NCI-H69 (cell line): ENCODE data around the gene CHAF1B.

ENCODE experiments used
- DNase-seq: peaks from one replicate; lab custom pipeline; 2025; lab: John Stamatoyannopoulos, UW

The CHAF1B gene

GRCh38 chr21:36463991-36464390, 78.8 kb downstream of the CHAF1B start:
- DNase-seq: no peak

GRCh38 chr21:36464590-36464989, 79.4 kb downstream of the CHAF1B start:
- no peak for DNase-seq

GRCh38 chr21:36465478-36465877, 80.3 kb downstream of the CHAF1B start:
- DNase-seq: no peak

- no peak for DNase-seq
These were observed 80.9 kb downstream of the CHAF1B start for GRCh38 chr21:36466061-36466511.
